Activated gamma-delta T cell (primary cell): ENCODE measurements around the gene CREB5.

Source experiments
- DNase-seq: peaks from one replicate; lab custom pipeline; 2025; lab: John Stamatoyannopoulos, UW

Gene CREB5

GRCh38 chr7:28684650-28685241 lies 272.4 kb downstream of the CREB5 start:
- DNase-seq = no peak

GRCh38 chr7:28685242-28685643 lies 272.9 kb downstream of the CREB5 start:
- DNase-seq = no peak

GRCh38 chr7:28685644-28686417 lies 273.5 kb downstream of the CREB5 start:
- DNase-seq = no peak

GRCh38 chr7:28686418-28686800 lies 274.1 kb downstream of the CREB5 start:
- no peak for DNase-seq

GRCh38 chr7:28687537-28687936 lies 275.2 kb downstream of the CREB5 start:
- no peak for DNase-seq

- no peak for DNase-seq
Observed at GRCh38 chr7:28688174-28688573, 275.9 kb downstream of the CREB5 start.

GRCh38 chr7:28688651-28689050 lies 276.3 kb downstream of the CREB5 start:
- no peak for DNase-seq

GRCh38 chr7:28695300-28696295 lies 283.3 kb downstream of the CREB5 start:
- no peak for DNase-seq

GRCh38 chr7:28697913-28698563 lies 285.7 kb downstream of the CREB5 start:
- no peak for DNase-seq

GRCh38 chr7:28698840-28699239 lies 286.5 kb downstream of the CREB5 start:
- no peak for DNase-seq

GRCh38 chr7:28700096-28700495 lies 287.8 kb downstream of the CREB5 start:
- no peak for DNase-seq

- DNase-seq = no peak
Observed at GRCh38 chr7:28700790-28701203, 288.5 kb downstream of the CREB5 start.

GRCh38 chr7:28701731-28702130 lies 289.4 kb downstream of the CREB5 start:
- no peak for DNase-seq

GRCh38 chr7:28702171-28702570 lies 289.9 kb downstream of the CREB5 start:
- no peak for DNase-seq

GRCh38 chr7:28703037-28703765 lies 290.9 kb downstream of the CREB5 start:
- no peak for DNase-seq

- no peak for DNase-seq
Observed at GRCh38 chr7:28704706-28705105, 292.4 kb downstream of the CREB5 start.

- no peak for DNase-seq
Observed at GRCh38 chr7:28705350-28705749, 293.0 kb downstream of the CREB5 start.

GRCh38 chr7:28706584-28706983 lies 294.3 kb downstream of the CREB5 start:
- no peak for DNase-seq

GRCh38 chr7:28707291-28707690 lies 295.0 kb downstream of the CREB5 start:
- DNase-seq = no peak

- DNase-seq = no peak
Observed at GRCh38 chr7:28708033-28708951, 296.0 kb downstream of the CREB5 start.
